ENCODE measurements around the gene TMEM119.

GRCh38 chr12:108577458-108577857, 20.4 kb downstream of the TMEM119 start:
- no peak for TF ChIP-seq ATRX (CRISPR knock-in tag; IDR thresholded peaks at IDR 0.05; ENCODE audit: borderline replicate concordance)
- no peak for TF ChIP-seq IRF1 (CRISPR knock-in tag; IDR thresholded peaks at IDR 0.05; ENCODE audit: low read depth)
- TF ChIP-seq ZNF597 (CRISPR knock-in tag; IDR thresholded peaks at IDR 0.05): no peak
- no peak for TF ChIP-seq ATF2 (CRISPR knock-in tag; IDR thresholded peaks at IDR 0.05)
- TF ChIP-seq CEBPZ (IDR thresholded peaks at IDR 0.05; ENCODE audit: low read length): no peak
- TF ChIP-seq EZH2 (conservative IDR thresholded peaks at IDR 0.05; ENCODE audit: low read depth, low read length): no peak
